Fibroblast of skin of abdomen (primary cell): ENCODE results near the gene APOH. TPM values are rescaled to one million over a fixed set of nuclear protein-coding genes. Genes with fewer than 3 reads are reported as not detected.
"Not testable (repeated sequence)": the region's sequence is repeated elsewhere in the genome, so short reads cannot be mapped to it uniquely, and the experiment has no call there.

ENCODE experiments used
- DNase-seq: peaks from one replicate; pipeline ENCODE4 v3.0.0-alpha.2; 2013
- polyA plus RNA-seq, 2 experiments: library from polyadenylated mRNA; unstranded; fragments of 120-200 nt; gene quantifications; one replicate each; pipeline ENCODE4 v1.2.1, GENCODE V29; 2013; ENCODE audit not compliant: insufficient read length in 2 of 2

APOH gene
- 0.12 TPM for polyA plus RNA-seq (2013, experiment 1 of 2; ENCODE audit: insufficient read length)
- polyA plus RNA-seq (2013, experiment 2 of 2; ENCODE audit: insufficient read length): not detected

- DNase-seq: no peak
Observed at GRCh38 chr17:66228887-66229782, at the start of gene APOH. Gene APOH, minus strand, starts transcription at chr17:66229415. Its CDS starts 36 bp downstream, at chr17:66229379.

GRCh38 chr17:66277191-66277590 lies 48.0 kb upstream of the APOH start:
- DNase-seq: no peak

GRCh38 chr17:66276328-66276937 lies 47.2 kb upstream of the APOH start:
- DNase-seq: peak; percentile 19

GRCh38 chr17:66275651-66276050 lies 46.4 kb upstream of the APOH start:
- peak; percentile 86 for DNase-seq

- no peak for DNase-seq
Observed at GRCh38 chr17:66273586-66273848, 44.3 kb upstream of the APOH start.

- DNase-seq: peak; percentile 89
Observed at GRCh38 chr17:66272811-66273585, 43.8 kb upstream of the APOH start.

GRCh38 chr17:66271512-66271911 lies 42.3 kb upstream of the APOH start:
- no peak for DNase-seq

- no peak for DNase-seq
Observed at GRCh38 chr17:66270106-66270505, 40.9 kb upstream of the APOH start.

GRCh38 chr17:66268247-66268927 lies 39.2 kb upstream of the APOH start:
- DNase-seq: peak; percentile 89

GRCh38 chr17:66264696-66265095 lies 35.5 kb upstream of the APOH start:
- DNase-seq: no peak

GRCh38 chr17:66262767-66263166 lies 33.6 kb upstream of the APOH start:
- DNase-seq: no peak

- no peak for DNase-seq
Observed at GRCh38 chr17:66260688-66261087, 31.5 kb upstream of the APOH start.

GRCh38 chr17:66260275-66260674 lies 31.1 kb upstream of the APOH start:
- no peak for DNase-seq

- no peak for DNase-seq
Observed at GRCh38 chr17:66255527-66255971, 26.3 kb upstream of the APOH start.

GRCh38 chr17:66255112-66255511 lies 25.9 kb upstream of the APOH start:
- DNase-seq: peak; percentile 78

GRCh38 chr17:66253458-66253857 lies 24.2 kb upstream of the APOH start:
- not testable (repeated sequence) for DNase-seq

GRCh38 chr17:66250686-66251085 lies 21.5 kb upstream of the APOH start:
- DNase-seq: no peak

- no peak for DNase-seq
Observed at GRCh38 chr17:66248285-66248684, 19.1 kb upstream of the APOH start.

- no peak for DNase-seq
Observed at GRCh38 chr17:66241839-66242238, 12.6 kb upstream of the APOH start.

GRCh38 chr17:66240630-66241029 lies 11.4 kb upstream of the APOH start:
- DNase-seq: peak; percentile 64

- peak; percentile 6 for DNase-seq
Observed at GRCh38 chr17:66240013-66240412, 10.8 kb upstream of the APOH start.

- no peak for DNase-seq
Observed at GRCh38 chr17:66235377-66235994, 6.3 kb upstream of the APOH start.
